Nephron (organoid): ENCODE results near the gene SCNN1A.

Experiments used
- H3K27ac Mint-ChIP-seq, 3 experiments: 2 replicates each; pipeline ENCODE4 v1.8.0; 2020; ENCODE audit warnings: mixed read lengths in 3 of 3, mild to moderate bottlenecking in 2 of 3, moderate library complexity in 1 of 3
- H3K27me3 Mint-ChIP-seq: 2 replicates; pipeline ENCODE4 v1.8.0; 2021; ENCODE audit warnings: low read depth, mild to moderate bottlenecking, moderate library complexity, mixed read lengths
- H3K36me3 Mint-ChIP-seq: 2 replicates; pipeline ENCODE4 v1.8.0; 2020; ENCODE audit warnings: low read depth, mixed read lengths
- H3K4me1 Mint-ChIP-seq: 2 replicates; pipeline ENCODE4 v1.8.0; 2020; ENCODE audit warnings: mixed read lengths
- H3K4me3 Mint-ChIP-seq, 3 experiments: 2 replicates each; pipeline ENCODE4 v1.8.0; 2020; ENCODE audit warnings: mild to moderate bottlenecking in 3 of 3, mixed read lengths in 3 of 3, moderate library complexity in 2 of 3
- H3K9me3 Mint-ChIP-seq: 2 replicates; pipeline ENCODE4 v1.8.0; 2020; ENCODE audit warnings: mixed read lengths
- CTCF ChIP-seq, 3 experiments: fragments of 200-600 bp; sonication (generic); IDR thresholded peaks; one replicate each; pipeline ENCODE4 v1.5.0; 2021; ENCODE audit warnings: antibody characterized with exemption in 3 of 3; ENCODE audit not compliant: unreplicated experiment in 3 of 3

Gene SCNN1A

GRCh38 chr12:6375269-6376078 is at the start of gene SCNN1A:
TSS of gene SCNN1A (minus strand) at chr12:6375563. CDS start at chr12:6374783, 780 bp downstream.
- Mint-ChIP-seq H3K9me3 (no peaks in the 10 kb centered on the region), H3K27ac (peak within 1 kb of the TSS; percentile 86 to 97 (median 90)), H3K4me1 (peaks cover 59% of the 10 kb centered on the region), H3K4me3 (peak within 1 kb of the TSS; percentile 5 to 80 (median 27)), H3K27me3 (peaks cover 12% of the 10 kb centered on the region), H3K36me3 (no peaks in the 10 kb centered on the region)
- TF ChIP-seq CTCF (IDR thresholded peaks at IDR 0.05; ENCODE audit: unreplicated experiment in 3 of 3), result no peak

GRCh38 chr12:6424866-6425265 is 49.5 kb upstream of the SCNN1A start:
- no peaks in the 10 kb centered on the region for H3K27me3 Mint-ChIP-seq
- no peak overlapping the region for H3K4me3 Mint-ChIP-seq
- H3K9me3 Mint-ChIP-seq, result no peaks in the 10 kb centered on the region
- no peaks in the 10 kb centered on the region for H3K4me1 Mint-ChIP-seq
- no peaks in the 10 kb centered on the region for H3K36me3 Mint-ChIP-seq
- no peak overlapping the region for H3K27ac Mint-ChIP-seq
- TF ChIP-seq CTCF (IDR thresholded peaks at IDR 0.05; ENCODE audit: unreplicated experiment in 3 of 3), result no peak

GRCh38 chr12:6424008-6424347 is 48.6 kb upstream of the SCNN1A start:
- Mint-ChIP-seq H3K27ac (no peak overlapping the region), H3K9me3 (no peaks in the 10 kb centered on the region), H3K4me3 (no peak overlapping the region), H3K36me3 (no peaks in the 10 kb centered on the region), H3K27me3 (no peaks in the 10 kb centered on the region), H3K4me1 (no peaks in the 10 kb centered on the region)
- no peak for TF ChIP-seq CTCF (IDR thresholded peaks at IDR 0.05; ENCODE audit: unreplicated experiment in 3 of 3)

GRCh38 chr12:6423267-6424007 is 48.1 kb upstream of the SCNN1A start:
- H3K27me3 Mint-ChIP-seq, result no peaks in the 10 kb centered on the region
- H3K4me3 Mint-ChIP-seq, result no peak overlapping the region
- no peaks in the 10 kb centered on the region for H3K9me3 Mint-ChIP-seq
- H3K4me1 Mint-ChIP-seq, result no peaks in the 10 kb centered on the region
- H3K36me3 Mint-ChIP-seq, result no peaks in the 10 kb centered on the region
- H3K27ac Mint-ChIP-seq, result no peak overlapping the region
- TF ChIP-seq CTCF (IDR thresholded peaks at IDR 0.05; ENCODE audit: unreplicated experiment in 3 of 3), result peak; percentile 81 to 88 (median 83)

GRCh38 chr12:6420364-6420763 is 45.0 kb upstream of the SCNN1A start:
- no peak overlapping the region for H3K27ac Mint-ChIP-seq
- no peaks in the 10 kb centered on the region for H3K36me3 Mint-ChIP-seq
- H3K27me3 Mint-ChIP-seq, result no peaks in the 10 kb centered on the region
- TF ChIP-seq CTCF (IDR thresholded peaks at IDR 0.05; ENCODE audit: unreplicated experiment in 3 of 3), result no peak
- H3K4me1 Mint-ChIP-seq, result no peaks in the 10 kb centered on the region
- peaks cover 3% of the 10 kb centered on the region for H3K9me3 Mint-ChIP-seq
- H3K4me3 Mint-ChIP-seq, result no peak overlapping the region
